ENCODE data around the gene SPOCK2.

DNA sequence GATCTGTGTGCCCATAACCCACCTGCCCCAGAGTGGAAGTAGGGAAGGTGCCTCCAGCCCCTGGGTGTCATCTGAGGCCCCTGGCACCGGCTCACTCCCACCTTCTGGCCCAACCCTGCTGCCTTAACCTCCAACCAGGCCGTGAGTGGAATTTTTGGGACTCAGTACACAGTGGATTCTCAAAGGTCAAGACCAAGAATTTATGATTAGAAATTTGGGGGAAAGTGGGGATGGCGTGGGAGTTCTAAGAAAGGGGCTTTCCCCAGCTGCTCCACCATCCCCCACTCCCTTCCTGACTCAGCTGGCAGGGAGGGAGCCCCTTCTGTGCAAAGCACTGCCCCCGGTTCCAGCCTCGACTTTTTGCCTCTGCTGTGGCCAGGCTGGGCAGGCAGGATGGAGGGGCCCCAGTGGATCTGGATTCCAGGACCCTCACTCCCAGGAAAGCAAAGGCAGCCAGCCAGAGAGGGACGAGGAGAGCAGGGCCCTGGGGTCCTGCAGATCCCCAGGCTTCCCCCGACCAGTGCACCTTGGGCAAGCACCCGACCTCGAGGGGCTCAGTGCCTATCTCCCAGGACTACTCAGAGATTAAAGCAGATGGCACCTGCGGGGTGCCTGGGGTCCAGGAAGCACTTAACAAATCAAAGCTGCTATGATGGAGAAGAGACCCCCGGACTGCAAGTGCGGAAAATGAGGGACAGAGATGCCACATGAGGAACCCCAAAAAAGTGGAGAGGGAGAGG is 12.8 kb downstream of the SPOCK2 start:
- TF ChIP-seq, protein P1, sequence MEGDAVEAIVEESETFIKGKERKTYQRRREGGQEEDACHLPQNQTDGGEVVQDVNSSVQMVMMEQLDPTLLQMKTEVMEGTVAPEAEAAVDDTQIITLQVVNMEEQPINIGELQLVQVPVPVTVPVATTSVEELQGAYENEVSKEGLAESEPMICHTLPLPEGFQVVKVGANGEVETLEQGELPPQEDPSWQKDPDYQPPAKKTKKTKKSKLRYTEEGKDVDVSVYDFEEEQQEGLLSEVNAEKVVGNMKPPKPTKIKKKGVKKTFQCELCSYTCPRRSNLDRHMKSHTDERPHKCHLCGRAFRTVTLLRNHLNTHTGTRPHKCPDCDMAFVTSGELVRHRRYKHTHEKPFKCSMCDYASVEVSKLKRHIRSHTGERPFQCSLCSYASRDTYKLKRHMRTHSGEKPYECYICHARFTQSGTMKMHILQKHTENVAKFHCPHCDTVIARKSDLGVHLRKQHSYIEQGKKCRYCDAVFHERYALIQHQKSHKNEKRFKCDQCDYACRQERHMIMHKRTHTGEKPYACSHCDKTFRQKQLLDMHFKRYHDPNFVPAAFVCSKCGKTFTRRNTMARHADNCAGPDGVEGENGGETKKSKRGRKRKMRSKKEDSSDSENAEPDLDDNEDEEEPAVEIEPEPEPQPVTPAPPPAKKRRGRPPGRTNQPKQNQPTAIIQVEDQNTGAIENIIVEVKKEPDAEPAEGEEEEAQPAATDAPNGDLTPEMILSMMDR (IDR thresholded peaks at IDR 0.05) = no peak
- no peak for TF ChIP-seq EZH2 (IDR thresholded peaks at IDR 0.05; ENCODE audit: borderline replicate concordance, insufficient read depth, low read depth, low read length, poor library complexity, severe bottlenecking)

Measured in B cell (primary cell).